NCI-H187 treated with DMSO at 0.1 percent for 48 hours (cell line): ENCODE results near the gene FNDC3B.

Source experiments
- DNase-seq: peaks from one replicate; lab custom pipeline; 2025; lab: John Stamatoyannopoulos, UW

Gene FNDC3B

DNA sequence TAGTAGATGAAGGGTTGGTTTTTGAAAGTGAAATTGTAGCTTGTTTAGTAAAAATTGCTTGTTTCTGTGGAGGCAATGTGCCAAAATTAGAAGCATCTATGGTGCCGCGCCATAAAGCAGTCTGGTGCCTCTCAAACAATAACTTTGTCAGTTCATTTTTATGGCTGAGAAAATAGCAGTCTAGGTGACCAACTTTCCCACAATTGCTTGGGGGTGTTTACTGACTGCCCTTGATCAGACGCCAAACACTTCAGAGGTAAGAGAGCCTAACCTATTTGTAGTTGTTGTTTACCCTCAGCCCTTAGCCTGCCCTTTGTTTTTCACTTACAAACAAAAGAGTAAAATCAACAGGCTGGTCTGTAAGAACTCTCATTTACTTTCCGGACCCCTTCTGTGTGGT lies 174.5 kb downstream of the FNDC3B start:
- DNase-seq = no peak

DNA sequence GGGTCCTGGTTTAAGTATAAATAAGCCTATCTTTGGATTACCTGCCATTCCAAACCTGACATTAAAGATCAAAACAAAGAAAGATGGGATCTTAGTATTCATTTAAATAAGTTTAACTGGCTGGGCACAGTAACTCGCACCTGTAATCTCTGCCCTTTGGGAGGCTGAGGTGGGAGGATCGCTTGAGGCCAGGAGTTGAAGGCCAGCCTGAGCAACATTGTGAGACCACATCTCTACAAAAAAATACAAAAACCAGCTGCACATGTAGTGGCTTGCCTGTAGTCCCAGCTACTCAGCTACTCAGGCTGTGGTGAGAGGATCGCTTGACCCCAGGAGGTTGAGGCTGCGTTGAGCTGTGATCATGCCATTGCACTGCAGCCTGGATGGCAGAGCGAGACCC lies 176.9 kb downstream of the FNDC3B start:
- DNase-seq = no peak

DNA sequence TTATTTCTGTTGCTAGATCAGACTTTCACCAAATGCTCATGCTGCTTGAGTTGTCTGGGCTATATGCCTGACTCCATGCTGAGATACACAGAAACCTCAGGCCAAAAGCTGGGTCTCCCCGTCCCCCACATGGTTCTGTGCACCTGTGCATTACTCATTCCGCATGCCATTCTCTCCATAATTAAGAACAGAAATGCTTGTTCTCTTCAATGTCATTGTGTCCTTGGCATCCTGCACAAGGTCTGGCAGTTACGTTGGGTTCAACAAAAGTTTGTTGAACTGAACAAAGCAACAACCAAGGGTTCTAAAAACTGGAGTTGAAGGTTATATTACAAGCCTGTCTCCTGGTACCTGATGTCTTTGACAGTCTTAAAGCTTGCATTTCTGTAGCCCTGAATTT lies 177.5 kb downstream of the FNDC3B start:
- no peak for DNase-seq

GRCh38 chr3:172217877-172218276 lies 178.5 kb downstream of the FNDC3B start:
- DNase-seq = no peak

GRCh38 chr3:172218350-172219323 lies 179.3 kb downstream of the FNDC3B start:
- DNase-seq = no peak

GRCh38 chr3:172219750-172220149 lies 180.4 kb downstream of the FNDC3B start:
- DNase-seq = no peak

GRCh38 chr3:172221547-172221946 lies 182.2 kb downstream of the FNDC3B start:
- no peak for DNase-seq

- no peak for DNase-seq
Observed at GRCh38 chr3:172222478-172223071, 183.2 kb downstream of the FNDC3B start.

DNA sequence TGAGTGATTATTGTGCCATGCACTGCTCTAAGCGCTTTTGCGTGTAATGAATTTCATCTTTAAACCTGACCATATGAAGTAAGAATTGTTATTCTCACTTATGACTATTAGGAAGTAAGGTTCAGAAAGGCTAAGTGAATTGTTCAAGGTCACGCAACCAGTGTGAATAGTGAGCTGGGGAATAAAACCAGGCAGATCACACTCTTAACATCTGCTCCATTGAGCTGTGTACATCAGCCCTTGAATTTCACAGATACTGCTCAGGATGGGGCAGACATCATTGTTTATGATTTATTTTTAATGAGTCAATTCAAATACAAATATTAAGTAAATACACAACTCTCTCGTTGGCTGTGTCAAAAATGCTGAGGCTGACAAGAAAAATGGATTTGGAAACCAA lies 184.5 kb downstream of the FNDC3B start:
- no peak for DNase-seq

DNA sequence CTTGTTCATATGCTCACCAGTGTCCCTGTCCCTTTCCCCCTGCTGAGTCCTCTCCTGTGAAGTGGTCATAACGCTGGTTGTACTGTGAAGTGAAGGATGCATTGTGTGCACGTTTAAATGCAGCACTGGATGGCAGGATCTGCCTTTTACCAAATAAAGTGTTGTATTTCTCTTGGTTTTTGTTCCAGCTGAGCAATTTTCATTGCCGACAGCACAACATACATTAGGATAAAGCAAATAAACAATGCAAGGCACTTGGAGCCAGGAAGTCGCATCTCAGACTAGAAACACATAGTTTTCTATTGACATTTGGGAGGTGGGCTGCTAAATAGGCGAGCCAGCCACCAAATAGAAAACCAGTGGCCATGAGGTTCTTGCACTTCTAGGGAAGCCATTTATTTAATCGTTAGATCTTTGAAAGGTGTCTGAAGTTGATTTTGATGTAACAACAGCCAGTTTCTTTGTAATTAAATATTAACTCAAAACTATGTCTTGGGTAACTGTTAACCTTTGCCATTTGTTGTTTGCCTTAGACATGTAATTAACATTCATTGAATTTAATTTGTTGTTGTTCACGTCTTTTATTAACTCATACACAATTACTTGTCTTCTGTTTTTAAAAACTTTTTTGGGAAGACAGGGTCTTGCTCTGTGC lies 185.3 kb downstream of the FNDC3B start:
- peak; percentile 75 for DNase-seq

- DNase-seq = no peak
Observed at GRCh38 chr3:172225215-172225707, 185.9 kb downstream of the FNDC3B start.

- DNase-seq = no peak
Observed at GRCh38 chr3:172226831-172227230, 187.5 kb downstream of the FNDC3B start.

DNA sequence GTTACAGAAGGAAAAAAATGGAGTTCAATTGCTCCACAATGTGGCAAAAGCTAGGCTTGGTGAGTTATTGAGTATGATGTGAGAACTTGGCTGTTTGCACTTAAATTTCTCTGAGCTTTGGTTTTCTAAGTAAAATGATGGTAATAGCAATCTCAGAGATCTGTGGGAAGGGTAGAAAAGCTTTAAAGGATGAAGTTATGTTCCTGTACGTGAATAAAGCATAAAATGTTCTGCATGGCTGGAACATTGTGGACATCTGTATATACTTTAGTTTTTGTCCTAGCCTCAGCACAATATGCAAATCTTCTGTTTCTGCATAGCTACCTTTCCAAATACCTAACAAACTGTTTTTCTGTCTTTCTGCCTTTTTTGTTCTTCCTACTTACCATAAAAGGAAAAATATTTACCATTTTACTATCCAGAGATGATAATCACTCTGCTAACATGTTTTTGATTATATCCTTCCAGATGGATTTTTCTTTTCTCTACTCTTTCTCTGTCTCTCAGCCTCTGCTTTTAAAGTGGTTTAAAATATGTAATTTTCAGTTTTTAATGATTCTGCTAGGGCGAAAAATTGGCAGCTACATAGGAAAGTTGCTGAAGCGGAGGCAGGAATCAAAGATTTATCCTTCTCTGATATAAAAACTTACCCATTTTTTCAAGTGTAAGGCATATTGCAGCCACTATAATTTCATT lies 188.1 kb downstream of the FNDC3B start:
- no peak for DNase-seq

DNA sequence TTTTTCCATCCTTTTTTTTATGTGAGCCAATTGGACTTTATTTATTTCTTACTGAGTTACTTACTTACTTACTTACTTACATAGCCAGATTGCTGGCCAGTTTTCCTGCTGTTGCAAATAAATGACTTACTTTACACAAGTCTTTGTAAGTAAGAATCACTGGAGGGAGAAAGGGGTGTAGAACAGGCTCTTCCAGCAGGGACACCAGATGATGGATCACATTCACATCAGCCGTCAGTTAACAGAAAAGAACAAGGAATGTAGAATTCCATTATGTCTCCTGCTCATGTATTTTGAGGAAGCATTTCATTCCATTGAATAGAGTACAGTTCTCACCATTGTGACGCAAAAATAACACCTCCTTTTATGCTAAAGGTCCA lies 188.6 kb downstream of the FNDC3B start:
- DNase-seq = no peak

DNA sequence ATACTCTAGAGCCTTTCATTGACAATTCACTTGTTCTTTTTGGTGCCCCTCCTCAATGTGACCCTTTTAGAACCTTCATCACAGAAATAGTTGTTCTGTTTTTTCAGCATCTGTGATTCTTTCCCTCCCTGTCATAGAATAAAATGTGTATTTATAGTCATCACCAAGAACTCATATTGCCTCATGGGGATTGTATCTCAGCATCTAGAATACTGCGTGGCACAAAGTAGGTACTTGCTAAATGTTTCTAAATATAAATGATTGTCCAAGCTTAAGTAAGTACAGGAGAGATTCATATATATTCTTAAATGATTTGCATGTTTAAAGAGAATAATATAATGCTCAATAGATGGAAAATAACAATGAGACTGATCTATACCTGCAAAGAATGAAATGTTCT lies 190.1 kb downstream of the FNDC3B start:
- DNase-seq = no peak

GRCh38 chr3:172231318-172231901 lies 192.0 kb downstream of the FNDC3B start:
- DNase-seq = no peak

GRCh38 chr3:172232579-172233212 lies 193.3 kb downstream of the FNDC3B start:
- DNase-seq = no peak

DNA sequence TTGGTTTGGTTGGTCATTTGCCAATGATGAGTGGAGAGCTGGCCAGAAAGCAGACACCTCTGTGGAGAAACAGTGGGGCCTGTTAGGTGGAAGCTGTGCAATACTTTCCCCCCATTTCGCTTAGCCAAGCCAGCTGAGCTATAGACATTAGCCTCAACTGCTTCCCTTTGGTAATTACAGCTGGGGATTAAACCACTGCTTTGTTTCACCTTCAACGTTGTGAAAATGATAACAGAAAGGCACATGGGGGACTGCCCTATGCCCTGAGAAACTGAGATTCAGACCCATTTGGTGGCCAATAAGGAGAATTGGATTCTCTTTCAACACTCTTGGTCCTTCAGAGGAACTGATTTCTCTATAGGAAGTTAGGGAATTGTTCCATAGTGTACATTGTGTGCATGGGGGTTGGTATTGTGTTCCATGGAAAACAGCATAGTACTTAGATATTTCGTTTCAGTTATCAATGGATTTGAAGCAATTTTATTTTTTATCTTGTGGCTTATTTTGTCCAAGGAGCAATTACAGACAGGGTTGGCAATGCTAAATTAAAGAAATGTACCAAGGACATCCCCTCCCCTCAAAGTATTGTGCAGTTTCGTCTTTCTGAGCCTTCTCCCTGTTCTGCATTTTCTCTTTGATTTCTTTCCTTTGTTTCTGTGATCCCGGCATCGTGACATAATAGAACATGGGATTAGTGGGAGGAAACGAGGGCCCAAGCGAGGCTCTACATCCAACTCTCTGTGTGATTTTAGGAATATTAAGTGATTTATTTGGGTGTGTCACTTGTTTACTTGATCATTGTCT lies 194.3 kb downstream of the FNDC3B start:
- no peak for DNase-seq

GRCh38 chr3:172235698-172236097 lies 196.3 kb downstream of the FNDC3B start:
- DNase-seq = no peak
